H1 (cell line): ENCODE data around the gene HOTAIR. TPM values are rescaled to one million over a fixed set of nuclear protein-coding genes. Genes with fewer than 3 reads are reported as not detected.

Experiments used
- CTCF ChIA-PET: fragments of 300-600 bp; sonication (Branson Sonifier 250); formaldehyde crosslinking; loops from one replicate; lab custom pipeline; 2021; ENCODE audit not compliant: partially characterized antibody; lab: Charles Lee
- POLR2A ChIA-PET: fragments of 300-600 bp; sonication (Branson Sonifier 250); formaldehyde crosslinking; loops from one replicate; lab custom pipeline; 2021; ENCODE audit warnings: inconsistent platforms; ENCODE audit not compliant: partially characterized antibody; lab: Charles Lee
- DNase-seq, 2 experiments: peaks; one replicate each; pipeline versions ENCODE4 v3.0.0 to v3.0.0-alpha.2; 2010 to 2022; ENCODE audit warnings: low spot score in 2 of 2, low read depth in 1 of 2, mixed read lengths in 1 of 2
- FAIRE-seq: peaks from 2 replicates; lab custom pipeline; 2011; peaks lifted over from hg19 to GRCh38; lab: Jason Lieb, UNC
- H2AFZ ChIP-seq: 2 replicates; pipeline ENCODE4 v1.8.1; 2012; ENCODE audit warnings: low read length, inconsistent platforms
- H2AK5ac ChIP-seq: 2 replicates; pipeline ENCODE4 v1.6.1; 2013; ENCODE audit warnings: low read depth, low read length
- H2BK120ac ChIP-seq: replicated peaks from 2 replicates; pipeline ENCODE3; 2013; ENCODE audit warnings: low read depth, low read length, inconsistent platforms
- H2BK12ac ChIP-seq: 2 replicates; pipeline ENCODE4 v1.6.1; 2013; ENCODE audit warnings: low read depth, low read length
- H2BK15ac ChIP-seq: 2 replicates; pipeline ENCODE4 v1.6.1; 2013; ENCODE audit warnings: low read length
- H2BK20ac ChIP-seq: 2 replicates; pipeline ENCODE4 v1.6.1; 2013; ENCODE audit warnings: low read length
- H2BK5ac ChIP-seq: 2 replicates; pipeline ENCODE4 v1.6.1; 2013; ENCODE audit warnings: low read depth, low read length
- H3K14ac ChIP-seq: 2 replicates; pipeline ENCODE4 v1.6.1; 2013; ENCODE audit warnings: inconsistent platforms; ENCODE audit not compliant: insufficient read length
- H3K18ac ChIP-seq: 2 replicates; pipeline ENCODE4 v1.6.1; 2013; ENCODE audit warnings: low read length; ENCODE audit errors: extremely low read depth
- H3K23ac ChIP-seq: 2 replicates; pipeline ENCODE4 v1.6.1; 2013; ENCODE audit warnings: inconsistent platforms; ENCODE audit not compliant: insufficient read length
- H3K23me2 ChIP-seq: 2 replicates; pipeline ENCODE4 v1.6.1; 2013; ENCODE audit warnings: low read depth, low read length
- H3K27ac ChIP-seq: 2 replicates; pipeline ENCODE4 v1.6.1; 2011; ENCODE audit warnings: low read depth, low read length, inconsistent platforms
- H3K27me3 ChIP-seq, 4 experiments: replicated peaks in 1 of 4; 1 replicate in 1 of 4; 2 replicates in 3 of 4; pipeline versions ENCODE4 v1.6.1 to v1.8.1; 2011 to 2013; ENCODE audit warnings: low read length in 3 of 4, mild to moderate bottlenecking in 3 of 4, inconsistent platforms in 2 of 4, mixed read lengths in 2 of 4, moderate library complexity in 1 of 4; ENCODE audit not compliant: control insufficient read depth in 3 of 4, insufficient read depth in 3 of 4; ENCODE audit errors: extremely low read depth in 1 of 4
- H3K36me3 ChIP-seq, 4 experiments: 2 replicates each; pipeline versions ENCODE4 v1.6.1 to v1.8.1; 2011 to 2013; ENCODE audit warnings: mild to moderate bottlenecking in 4 of 4, low read length in 3 of 4, moderate library complexity in 2 of 4, control low read depth in 1 of 4, inconsistent platforms in 1 of 4; ENCODE audit not compliant: insufficient read depth in 4 of 4, control insufficient read depth in 2 of 4
- H3K4ac ChIP-seq: replicated peaks from 2 replicates; pipeline ENCODE3; 2013; ENCODE audit warnings: low read length, low read depth, mixed read lengths, inconsistent platforms; ENCODE audit not compliant: insufficient read length
- H3K4me1 ChIP-seq, 4 experiments: replicated peaks in 1 of 4; 1 replicate in 1 of 4; 2 replicates in 3 of 4; pipeline versions ENCODE4 v1.6.1 to v1.8.1; 2011 to 2013; ENCODE audit warnings: low read length in 3 of 4, inconsistent platforms in 2 of 4, mixed read lengths in 1 of 4; ENCODE audit not compliant: insufficient read depth in 4 of 4, control insufficient read depth in 3 of 4
- H3K4me2 ChIP-seq, 2 experiments: 2 replicates each; pipeline versions ENCODE4 v1.6.1 to v1.8.1; 2011 to 2013; ENCODE audit warnings: low read depth in 2 of 2, low read length in 2 of 2, control low read depth in 1 of 2, inconsistent platforms in 1 of 2, mild to moderate bottlenecking in 1 of 2; ENCODE audit not compliant: insufficient read depth in 1 of 2
- H3K4me3 ChIP-seq, 4 experiments: fragments of 200-600, 300-600 bp in 1 of 4; sonication (generic), shearing (Covaris generic), sonication (Bioruptor Twin) in 1 of 4; 2 replicates each; pipeline versions ENCODE4 v1.5.1 to v1.8.1; 2011 to 2016; ENCODE audit warnings: low read length in 4 of 4, low read depth in 3 of 4, control low read depth in 2 of 4, inconsistent platforms in 2 of 4, mild to moderate bottlenecking in 2 of 4, mixed read lengths in 1 of 4, moderate library complexity in 1 of 4; ENCODE audit not compliant: insufficient read depth in 2 of 4; ENCODE audit errors: extremely low read depth in 1 of 4
- H3K56ac ChIP-seq: replicated peaks from 2 replicates; pipeline ENCODE3; 2013; ENCODE audit warnings: low read depth, mild to moderate bottlenecking, mixed read lengths, low read length, inconsistent platforms; ENCODE audit not compliant: insufficient read length
- H3K79me1 ChIP-seq: 2 replicates; pipeline ENCODE4 v1.6.1; 2013; ENCODE audit warnings: low read depth, low read length, control low read depth
- H3K79me2 ChIP-seq, 2 experiments: 2 replicates each; pipeline versions ENCODE4 v1.6.1 to v1.8.1; 2012 to 2013; ENCODE audit warnings: low read length in 2 of 2, mild to moderate bottlenecking in 2 of 2, inconsistent platforms in 1 of 2; ENCODE audit not compliant: insufficient read depth in 2 of 2, control insufficient read depth in 1 of 2
- H3K9ac ChIP-seq, 4 experiments: replicated peaks in 1 of 4; 1 replicate in 1 of 4; 2 replicates in 3 of 4; pipeline versions ENCODE4 v1.6.1 to v1.8.1; 2011 to 2013; ENCODE audit warnings: low read depth in 3 of 4, low read length in 3 of 4, control low read depth in 2 of 4, mild to moderate bottlenecking in 2 of 4, moderate library complexity in 2 of 4, inconsistent platforms in 1 of 4; ENCODE audit errors: extremely low read depth in 1 of 4
- H3K9me3 ChIP-seq, 2 experiments: 2 replicates each; pipeline versions ENCODE4 v1.6.1 to v1.8.1; 2012 to 2013; ENCODE audit warnings: mild to moderate bottlenecking in 2 of 2, moderate library complexity in 2 of 2, control low read depth in 1 of 2, inconsistent platforms in 1 of 2, low read depth in 1 of 2, low read length in 1 of 2, mixed read lengths in 1 of 2; ENCODE audit not compliant: insufficient read depth in 2 of 2
- H4K20me1 ChIP-seq, 2 experiments: replicated peaks in 1 of 2; 2 replicates each; pipeline versions ENCODE3 to v1.8.1; 2011 to 2013; ENCODE audit warnings: inconsistent platforms in 2 of 2, low read length in 2 of 2, mild to moderate bottlenecking in 1 of 2; ENCODE audit not compliant: insufficient read depth in 2 of 2, control insufficient read depth in 1 of 2
- H4K5ac ChIP-seq: 2 replicates; pipeline ENCODE4 v1.6.1; 2013; ENCODE audit warnings: low read length, low read depth, mixed read lengths, inconsistent platforms; ENCODE audit not compliant: insufficient read length
- H4K8ac ChIP-seq: 2 replicates; pipeline ENCODE4 v1.8.0; 2013; ENCODE audit warnings: mild to moderate bottlenecking, moderate library complexity, low read length, inconsistent platforms; ENCODE audit not compliant: insufficient read depth; ENCODE audit errors: extremely low read depth
- H4K91ac ChIP-seq: replicated peaks from 2 replicates; pipeline ENCODE3; 2013; ENCODE audit warnings: low read length, mixed read lengths, inconsistent platforms; ENCODE audit not compliant: insufficient read length
- ATF3 ChIP-seq: IDR thresholded peaks from 2 replicates; pipeline ENCODE4 v1.6.1; 2011; ENCODE audit warnings: low read depth, mild to moderate bottlenecking, low read length; ENCODE audit not compliant: insufficient read depth
- EZH2 ChIP-seq: fragments of 200-600 bp; sonication (generic); IDR thresholded peaks from 2 replicates; pipeline ENCODE4 v1.7.1; 2012; ENCODE audit warnings: low read depth, mild to moderate bottlenecking, moderate library complexity, low read length, inconsistent platforms; ENCODE audit not compliant: severe bottlenecking
- MAFK ChIP-seq: IDR thresholded peaks from 2 replicates; pipeline ENCODE4 v1.6.1; 2012; ENCODE audit warnings: low read depth, mild to moderate bottlenecking, improper control_type of control experiment, low read length
- RFX5 ChIP-seq: IDR thresholded peaks from 2 replicates; pipeline ENCODE4 v1.6.1; 2011; ENCODE audit warnings: low read depth, low read length, improper control_type of control experiment, borderline replicate concordance
- SIX5 ChIP-seq: IDR thresholded peaks from 2 replicates; pipeline ENCODE4 v1.6.1; 2011; ENCODE audit warnings: mild to moderate bottlenecking, low read depth, low read length
- WGBS, 2 experiments: shearing (Covaris generic) in 1 of 2; methylation state at CpG; one replicate each; pipeline versions ENCODE4 v1.1.6 to v1.1.7; 2013 to 2015; ENCODE audit warnings: low lambda C conversion rate in 2 of 2, mixed read lengths in 2 of 2, inconsistent platforms in 1 of 2, low coverage in 1 of 2, missing lambda C conversion rate in 1 of 2; ENCODE audit not compliant: insufficient replicate concordance in 2 of 2, insufficient coverage in 1 of 2, insufficient read length in 1 of 2; ENCODE audit errors: extremely low coverage in 1 of 2, missing lambda C conversion rate in 1 of 2; 5-methylcytosine and 5-hydroxymethylcytosine counted together
- polyA plus RNA-seq, 7 experiments: library from polyadenylated mRNA; depleted of rRNA in 3 of 7; stranded (reverse) in 5 of 7; unstranded in 2 of 7; fragments of >200 nt in 5 of 7; fragments of 200-250 nt in 2 of 7; gene quantifications; 1 replicate in 5 of 7; 2 replicates in 1 of 7; 4 replicates in 1 of 7; pipeline versions ENCODE4 v1.2.1 to v1.2.3, GENCODE V29; 2011 to 2013; ENCODE audit warnings: missing spikeins in 2 of 7, mixed read lengths in 2 of 7
- total RNA-seq: library from RNA; stranded (reverse); fragmentation: NEBNext Ultra II Directional; extraction: Animal tissue kit (Norgen Biotek cat#: 25700); gene quantifications from 2 replicates; pipeline ENCODE4 v1.2.1, GENCODE V29; 2021

HOTAIR gene
- total and polyA plus RNA-seq, 2 of the 8 experiments (the other 6 are each of a cell fraction or from before 2014, with no cell fraction given) = not detected

GRCh38 chr12:53972152-53972702, 2.5 kb downstream of the HOTAIR start:
- H2BK120ac ChIP-seq = no peak overlapping the region
- TF ChIP-seq EZH2 (peak; percentile 18), MAFK (no peak), RFX5 (no peak), SIX5 (no peak), ATF3 (no peak)
- no peak overlapping the region for H3K4me3 ChIP-seq
- H4K5ac ChIP-seq = no peak overlapping the region
- peaks cover 15 to 28% of the 10 kb centered on the region in 2 experiments for H4K20me1 ChIP-seq
- no peak overlapping the region for H3K18ac ChIP-seq
- no peak overlapping the region for H4K91ac ChIP-seq
- H3K27me3 ChIP-seq = peaks cover 99 to 100% (median 100%) of the 10 kb centered on the region in 4 experiments
- no peak overlapping the region for H2BK15ac ChIP-seq
- H2BK12ac ChIP-seq = no peak overlapping the region
- no peak overlapping the region; a peak in 1 of 4 replicates for H3K4me2 ChIP-seq
- no peak overlapping the region for H3K14ac ChIP-seq
- no peak overlapping the region for H2AK5ac ChIP-seq
- FAIRE-seq (no peak), DNase-seq (no peak)
- peaks cover 0 to 3% (median 0%) of the 10 kb centered on the region in 4 experiments; a peak in 2 of 8 replicates for H3K36me3 ChIP-seq
- POLR2A ChIA-PET = interaction anchor here (1.4 kb wide), 1 partner anchor 13 kb away, joined by 4 read pairs; no protein-coding TSS in a partner anchor
- no peak overlapping the region for H2AFZ ChIP-seq
- CTCF ChIA-PET = interaction anchor here (1.0 to 2.8 kb wide), 9 partner anchors 13 to 229 kb away, joined by 3 to 13 read pairs (median 4); partner anchors contain the start of genes HOXC10 and HOXC5
- no peak overlapping the region for H3K4ac ChIP-seq
- no peaks in the 10 kb centered on the region for H3K79me2 ChIP-seq
- no peak overlapping the region for H3K27ac ChIP-seq
- peaks cover 0 to 10% (median 4%) of the 10 kb centered on the region in 4 experiments; a peak in 5 of 7 replicates for H3K4me1 ChIP-seq
- 0 out of 4 replicates have a peak, but pooled peaks cover 0 to 2% of the 10 kb centered on the region in 2 experiments for H3K9me3 ChIP-seq
- H2BK5ac ChIP-seq = no peak overlapping the region
- H3K79me1 ChIP-seq = no peaks in the 10 kb centered on the region
- peaks cover 1% of the 10 kb centered on the region; the same call in 1 of the 2 replicates for H3K23me2 ChIP-seq
- no peak overlapping the region for H3K9ac ChIP-seq
- H3K56ac ChIP-seq = no peak overlapping the region
- H4K8ac ChIP-seq = no peak overlapping the region
- H2BK20ac ChIP-seq = no peak overlapping the region
- no peak overlapping the region for H3K23ac ChIP-seq
- 44% methylated on average over 9 of the region's 9 CpGs; no CpG with 5 or more reads in 1 of the 2 experiments for WGBS, 2 experiments
